Measurements from ENCODE around the gene GSK3B.

GRCh38 chr3:119795849-119796248, 298.4 kb downstream of the GSK3B start:
- no peak for TF ChIP-seq POLR2A (IDR thresholded peaks at IDR 0.05; ENCODE audit: low read length)
- no peak for TF ChIP-seq GATA1 (IDR thresholded peaks at IDR 0.05; ENCODE audit: low read depth, low read length)

Data from erythroblast (primary cell).